ENCODE results near the gene ZDHHC6. TPM values are rescaled to one million over a fixed set of nuclear protein-coding genes. Genes with fewer than 3 reads are reported as not detected.

ZDHHC6 gene
- total and polyA plus RNA-seq, 10 of the 15 experiments (the other 5 are each of a cell fraction or from before 2014, with no cell fraction given) = 23.8 to 59.4 (median 35.6) TPM

DNA sequence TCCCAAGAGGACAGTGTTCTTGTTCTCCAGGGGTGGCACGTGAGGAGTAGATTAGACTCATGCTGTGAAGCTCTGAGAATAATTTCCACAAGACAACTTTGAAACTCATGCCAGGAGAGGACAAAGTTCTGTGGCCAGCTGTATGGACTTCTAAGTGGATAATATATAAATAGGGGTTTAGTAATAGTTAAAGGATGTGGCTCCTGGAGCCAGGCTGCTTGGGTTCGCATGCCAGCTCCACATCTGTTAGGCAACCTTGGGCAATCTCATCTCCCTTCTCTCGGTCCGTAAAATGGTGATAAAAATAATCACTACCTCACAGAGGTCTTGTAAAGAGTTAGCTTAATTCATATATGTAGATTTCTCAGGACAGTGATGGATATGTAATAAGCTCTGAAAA lies 37.0 kb downstream of the ZDHHC6 start:
- no peak for ATAC-seq

More for the DNA sequence above, 37.0 kb downstream of the ZDHHC6 start:
- peaks cover 6 to 23% of the 10 kb centered on the region in 2 experiments for H3K36me3 ChIP-seq (ENCODE audit: control insufficient read depth in 2 of 2, insufficient read depth in 2 of 2, low read length in 1 of 2)
- no peak overlapping the region for H3K9ac ChIP-seq (ENCODE audit: control insufficient read depth, insufficient read depth, low read length)
- no TSS peak for BruUV-seq (replicated peaks)
- H3K9me3 ChIP-seq (replicated peaks; ENCODE audit: control insufficient read depth, insufficient read depth, low read length) = no peaks in the 10 kb centered on the region; the same call in 2 of the 3 replicates
- H3K4me3 ChIP-seq = no peak overlapping the region
- no peaks in the 10 kb centered on the region for H4K20me1 ChIP-seq (ENCODE audit: control insufficient read depth, insufficient read depth)
- no peaks in the 10 kb centered on the region for H3K79me2 ChIP-seq (ENCODE audit: control insufficient read depth, insufficient read depth, low read length)
- H3K27me3 ChIP-seq (replicated peaks in 1 of 2; ENCODE audit: control insufficient read depth in 2 of 2, insufficient read depth in 2 of 2, low read length in 1 of 2) = no peaks in the 10 kb centered on the region
- in situ Hi-C loops (cut with MboI) = no loop called here
- TF ChIP-seq CHD4 (IDR thresholded peaks at IDR 0.05) (no peak), POLR2A (IDR thresholded peaks at IDR 0.05; ENCODE audit: low read depth, low read length) (no peak), RELB (IDR thresholded peaks at IDR 0.05; ENCODE audit: low read depth) (no peak), FOS (IDR thresholded peaks at IDR 0.05; ENCODE audit: borderline replicate concordance, extremely low read depth, insufficient read length) (no peak), SMARCA5 (IDR thresholded peaks at IDR 0.05) (no peak)
- TF ChIP-seq, protein P1, sequence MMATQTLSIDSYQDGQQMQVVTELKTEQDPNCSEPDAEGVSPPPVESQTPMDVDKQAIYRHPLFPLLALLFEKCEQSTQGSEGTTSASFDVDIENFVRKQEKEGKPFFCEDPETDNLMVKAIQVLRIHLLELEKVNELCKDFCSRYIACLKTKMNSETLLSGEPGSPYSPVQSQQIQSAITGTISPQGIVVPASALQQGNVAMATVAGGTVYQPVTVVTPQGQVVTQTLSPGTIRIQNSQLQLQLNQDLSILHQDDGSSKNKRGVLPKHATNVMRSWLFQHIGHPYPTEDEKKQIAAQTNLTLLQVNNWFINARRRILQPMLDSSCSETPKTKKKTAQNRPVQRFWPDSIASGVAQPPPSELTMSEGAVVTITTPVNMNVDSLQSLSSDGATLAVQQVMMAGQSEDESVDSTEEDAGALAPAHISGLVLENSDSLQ (IDR thresholded peaks at IDR 0.05) = no peak
- TF ChIP-seq, protein P2, sequence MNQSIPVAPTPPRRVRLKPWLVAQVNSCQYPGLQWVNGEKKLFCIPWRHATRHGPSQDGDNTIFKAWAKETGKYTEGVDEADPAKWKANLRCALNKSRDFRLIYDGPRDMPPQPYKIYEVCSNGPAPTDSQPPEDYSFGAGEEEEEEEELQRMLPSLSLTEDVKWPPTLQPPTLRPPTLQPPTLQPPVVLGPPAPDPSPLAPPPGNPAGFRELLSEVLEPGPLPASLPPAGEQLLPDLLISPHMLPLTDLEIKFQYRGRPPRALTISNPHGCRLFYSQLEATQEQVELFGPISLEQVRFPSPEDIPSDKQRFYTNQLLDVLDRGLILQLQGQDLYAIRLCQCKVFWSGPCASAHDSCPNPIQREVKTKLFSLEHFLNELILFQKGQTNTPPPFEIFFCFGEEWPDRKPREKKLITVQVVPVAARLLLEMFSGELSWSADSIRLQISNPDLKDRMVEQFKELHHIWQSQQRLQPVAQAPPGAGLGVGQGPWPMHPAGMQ (IDR thresholded peaks at IDR 0.05; ENCODE audit: borderline replicate concordance) = no peak
- H3K27ac ChIP-seq (ENCODE audit: control insufficient read depth, insufficient read depth) = no peak overlapping the region
- ChIA-PET RAD21 (ENCODE audit: unreplicated experiment) (no interaction called here), CTCF (interaction anchor here (1.1 to 1.4 kb wide), 2 partner anchors 9 to 24 kb away, joined by 3 to 4 read pairs; no protein-coding TSS in a partner anchor), SMC1A (ENCODE audit: uncharacterized antibody, unreplicated experiment) (interaction anchor here (0.8 to 1.3 kb wide), 2 partner anchors 33 to 35 kb away, joined by 3 read pairs; no protein-coding TSS in a partner anchor), POLR2A (interaction anchor here (0.7 kb wide), 1 partner anchor 1271 kb away, joined by 3 read pairs; no protein-coding TSS in a partner anchor)
- intact Hi-C loops (cut with micrococcal nuclease; ENCODE audit: unreplicated experiment) = no loop called here
- no peak for FAIRE-seq
- H3K4me2 ChIP-seq (ENCODE audit: control insufficient read depth, insufficient read depth) = no peak overlapping the region
- no peak for DNase-seq (ENCODE audit: low read depth, low spot score)
- no peaks in the 10 kb centered on the region for H3K4me1 ChIP-seq (ENCODE audit: control insufficient read depth, insufficient read depth, low read length)
- H2AFZ ChIP-seq (ENCODE audit: control insufficient read depth, low read depth, low read length) = no peak overlapping the region
- WGBS (ENCODE audit: insufficient coverage, insufficient replicate concordance, low lambda C conversion rate, missing lambda C conversion rate) = 85% methylated on average over 4 of the region's 4 CpGs
